ENCODE results near the gene FIZ1. TPM values are rescaled to one million over a fixed set of nuclear protein-coding genes. Genes with fewer than 3 reads are reported as not detected.
A peak's percentile ranks its signal among the peaks of the same experiment; 100 is the strongest.

Gene FIZ1
- total and polyA plus RNA-seq, 2 experiments from 2014 or later: 5.4 to 10.1 TPM

GRCh38 chr19:55581145-55581822, 18.0 kb downstream of the FIZ1 start:
- Mint-ChIP-seq H3K27ac (peak overlapping the region; percentile 15; the same call in 1 of the 2 replicates), H3K4me3 (peak overlapping the region; percentile 87), H3K36me3 (ENCODE audit: low read depth) (peaks cover 20% of the 10 kb centered on the region), H3K4me1 (peaks cover 18% of the 10 kb centered on the region), H3K27me3 (ENCODE audit: insufficient read depth, low read depth, poor library complexity) (peaks cover 21% of the 10 kb centered on the region), H3K9me3 (no peaks in the 10 kb centered on the region; the same call in 2 of the 3 replicates)
- no peaks in the 10 kb centered on the region for H3K9me2 ChIP-seq (ENCODE audit: insufficient read depth)
- peak overlapping the region; percentile 89 for H3K4me2 ChIP-seq
- H3K36me3 ChIP-seq (ENCODE audit: insufficient read depth): no peaks in the 10 kb centered on the region; the same call in none of the 2 replicates
- no peak overlapping the region for H2AFZ ChIP-seq
- DNase-seq (ENCODE audit: low spot score) (peak; percentile 77), ATAC-seq (peak; percentile 16)
- TF ChIP-seq REST (IDR thresholded peaks at IDR 0.05; ENCODE audit: unreplicated experiment) (peak; percentile 98), POLR2AphosphoS5 (IDR thresholded peaks at IDR 0.05; ENCODE audit: low read depth) (no peak)
- H3K4me1 ChIP-seq (ENCODE audit: insufficient read depth): peaks cover 8% of the 10 kb centered on the region
- H3K27me3 ChIP-seq (ENCODE audit: insufficient read depth): peaks cover 3% of the 10 kb centered on the region; the same call in 1 of the 2 replicates
- 0 out of 2 replicates have a peak overlapping the region, but pooled peaks have one; percentile 56 for H3K27ac ChIP-seq (ENCODE audit: low read depth)
- H3K79me2 ChIP-seq (replicated peaks; ENCODE audit: insufficient read depth): peaks cover 13% of the 10 kb centered on the region; the same call in 1 of the 2 replicates
- H3K4me3 ChIP-seq: peak overlapping the region; percentile 93
- no peaks in the 10 kb centered on the region for H4K20me1 ChIP-seq (replicated peaks; ENCODE audit: insufficient read depth)
- peaks cover 17% of the 10 kb centered on the region for H3F3A ChIP-seq (replicated peaks; ENCODE audit: low read depth)

- H3K27me3 ChIP-seq (ENCODE audit: insufficient read depth): no peaks in the 10 kb centered on the region
- no peak within 1 kb of the TSS for H2AFZ ChIP-seq
- peaks cover 13% of the 10 kb centered on the region; the same call in 1 of the 2 replicates for H3K79me2 ChIP-seq (replicated peaks; ENCODE audit: insufficient read depth)
- no peaks in the 10 kb centered on the region for H3K9me2 ChIP-seq (ENCODE audit: insufficient read depth)
- ATAC-seq (peak; percentile 76), DNase-seq (ENCODE audit: low spot score) (peak; percentile 95)
- no peaks in the 10 kb centered on the region for H4K20me1 ChIP-seq (replicated peaks; ENCODE audit: insufficient read depth)
- H3K36me3 ChIP-seq (ENCODE audit: insufficient read depth): no peaks in the 10 kb centered on the region; the same call in none of the 2 replicates
- peak within 1 kb of the TSS; percentile 56; the same call in 1 of the 2 replicates for H3K27ac ChIP-seq (ENCODE audit: low read depth)
- Mint-ChIP-seq H3K27ac (peak within 1 kb of the TSS; percentile 74), H3K4me1 (peaks cover 13% of the 10 kb centered on the region), H3K27me3 (ENCODE audit: insufficient read depth, low read depth, poor library complexity) (peaks cover 18% of the 10 kb centered on the region), H3K4me3 (peak within 1 kb of the TSS; percentile 87), H3K9me3 (no peaks in the 10 kb centered on the region; the same call in 2 of the 3 replicates), H3K36me3 (ENCODE audit: low read depth) (peaks cover 25% of the 10 kb centered on the region)
- H3K4me2 ChIP-seq: peak within 1 kb of the TSS; percentile 89
- 0 out of 4 replicates have a peak, but pooled peaks of 1 of the 2 experiments have one; percentile 1 for TF ChIP-seq CTCF (conservative IDR thresholded peaks at IDR 0.05; ENCODE audit: low read depth in 2 of 2)
- peak; percentile 51; the same call in 1 of the 2 replicates for TF ChIP-seq CREB1 (CRISPR knock-in tag; IDR thresholded peaks at IDR 0.05; ENCODE audit: low read depth)
- peak; percentile 71; the same call in 1 of the 2 replicates for TF ChIP-seq ETS1 (IDR thresholded peaks at IDR 0.05)
- TF ChIP-seq STAT1 (IDR thresholded peaks at IDR 0.05; ENCODE audit: unreplicated experiment): no peak
- peak; percentile 50; the same call in 1 of the 2 replicates for TF ChIP-seq POLR2AphosphoS5 (IDR thresholded peaks at IDR 0.05; ENCODE audit: low read depth)
- no peak for TF ChIP-seq EZH2phosphoT487 (IDR thresholded peaks at IDR 0.05; ENCODE audit: unreplicated experiment)
- TF ChIP-seq EZH2 (IDR thresholded peaks at IDR 0.05; ENCODE audit: low read depth, unreplicated experiment): no peak
- peak; percentile 60 for TF ChIP-seq REST (IDR thresholded peaks at IDR 0.05; ENCODE audit: unreplicated experiment)
- peaks cover 6% of the 10 kb centered on the region for H3K4me1 ChIP-seq (ENCODE audit: insufficient read depth)
- H3F3A ChIP-seq (replicated peaks; ENCODE audit: low read depth): peaks cover 17% of the 10 kb centered on the region
- H3K4me3 ChIP-seq: peak within 1 kb of the TSS; percentile 93
These were observed 18.6 kb downstream of the FIZ1 start, which contains the start of gene ZNF579 for GRCh38 chr19:55580628-55581144. TSS of gene ZNF579 (minus strand) at chr19:55580848. CDS start at chr19:55579639, 1,209 bp downstream.
